Memory B cell (primary cell): Measurements from ENCODE around the gene CST4.
"Not testable (repeated sequence)": the region's sequence is repeated elsewhere in the genome, so short reads cannot be mapped to it uniquely, and the experiment has no call there.

Source experiments
- ATAC-seq: fragments of 150-1000 bp; cut with Tn5 transposase; 2 replicates; pipeline ENCODE4 v1.10.0; 2021; ENCODE audit warnings: low read depth, mild to moderate bottlenecking, moderate library complexity
- DNase-seq, 2 donors: peaks; one replicate each; pipeline ENCODE4 v3.0.0; 2022; ENCODE audit warnings: low spot score in 2 of 2
- H3K27ac Mint-ChIP-seq: one replicate; pipeline ENCODE4 v1.8.0; 2022; ENCODE audit warnings: mild to moderate bottlenecking, moderate library complexity, mixed read lengths
- H3K27me3 Mint-ChIP-seq: one replicate; pipeline ENCODE4 v1.8.0; 2022; ENCODE audit warnings: mixed read lengths
- H3K36me3 Mint-ChIP-seq: one replicate; pipeline ENCODE4 v1.8.0; 2022; ENCODE audit warnings: mild to moderate bottlenecking, mixed read lengths
- H3K4me1 Mint-ChIP-seq: one replicate; pipeline ENCODE4 v1.8.0; 2022; ENCODE audit warnings: mixed read lengths
- H3K4me3 Mint-ChIP-seq: one replicate; pipeline ENCODE4 v1.8.0; 2022; ENCODE audit warnings: mild to moderate bottlenecking, moderate library complexity, mixed read lengths
- H3K9me3 Mint-ChIP-seq: one replicate; pipeline ENCODE4 v1.8.0; 2022; ENCODE audit warnings: mixed read lengths

Gene CST4

DNA sequence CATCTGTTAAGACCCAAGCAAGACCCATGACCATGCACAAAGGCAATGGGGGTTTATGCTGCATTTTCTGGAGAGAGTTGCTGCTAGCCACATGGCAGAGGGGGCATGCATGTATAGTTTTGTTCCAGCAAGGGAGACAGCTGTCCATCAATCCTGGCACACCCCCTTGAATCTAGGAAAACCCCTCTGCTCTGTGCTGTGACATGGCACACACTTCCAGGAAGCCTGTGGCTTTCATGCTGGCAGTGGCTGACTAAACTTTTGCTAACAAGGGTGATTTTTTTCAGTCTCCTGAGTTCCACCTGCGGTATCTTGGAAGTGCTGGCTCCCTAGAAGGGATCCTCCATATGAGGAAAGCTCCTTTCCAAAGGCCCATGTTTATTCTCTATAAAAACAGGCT lies 9.1 kb upstream of the CST4 start:
- H3K9me3 Mint-ChIP-seq, result peaks cover 2% of the 10 kb centered on the region
- H3K27me3 Mint-ChIP-seq, result no peaks in the 10 kb centered on the region
- no peak overlapping the region for H3K27ac Mint-ChIP-seq
- no peak overlapping the region for H3K4me3 Mint-ChIP-seq
- no peaks in the 10 kb centered on the region for H3K4me1 Mint-ChIP-seq
- ATAC-seq, result no peak
- H3K36me3 Mint-ChIP-seq, result no peaks in the 10 kb centered on the region
- DNase-seq, result no peak

DNA sequence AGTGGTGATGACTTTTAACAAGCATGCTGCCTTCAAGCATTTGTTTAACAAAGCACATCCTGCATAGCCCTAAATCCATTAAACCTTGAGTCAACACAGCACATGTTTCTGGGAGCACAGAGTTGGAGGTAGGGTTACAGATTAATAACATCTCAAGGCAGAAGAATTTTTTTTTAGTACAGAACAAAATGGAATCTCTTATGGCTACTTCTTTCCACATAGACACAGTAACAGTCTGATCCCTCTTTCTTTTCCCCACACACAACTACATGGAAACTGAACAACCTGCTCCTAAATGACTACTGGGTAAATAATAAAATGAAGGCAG lies 6.2 kb upstream of the CST4 start:
- H3K4me1 Mint-ChIP-seq, ATAC-seq, H3K27ac Mint-ChIP-seq, H3K27me3 Mint-ChIP-seq, H3K9me3 Mint-ChIP-seq, DNase-seq, H3K4me3 Mint-ChIP-seq, H3K36me3 Mint-ChIP-seq: not testable (repeated sequence)

DNA sequence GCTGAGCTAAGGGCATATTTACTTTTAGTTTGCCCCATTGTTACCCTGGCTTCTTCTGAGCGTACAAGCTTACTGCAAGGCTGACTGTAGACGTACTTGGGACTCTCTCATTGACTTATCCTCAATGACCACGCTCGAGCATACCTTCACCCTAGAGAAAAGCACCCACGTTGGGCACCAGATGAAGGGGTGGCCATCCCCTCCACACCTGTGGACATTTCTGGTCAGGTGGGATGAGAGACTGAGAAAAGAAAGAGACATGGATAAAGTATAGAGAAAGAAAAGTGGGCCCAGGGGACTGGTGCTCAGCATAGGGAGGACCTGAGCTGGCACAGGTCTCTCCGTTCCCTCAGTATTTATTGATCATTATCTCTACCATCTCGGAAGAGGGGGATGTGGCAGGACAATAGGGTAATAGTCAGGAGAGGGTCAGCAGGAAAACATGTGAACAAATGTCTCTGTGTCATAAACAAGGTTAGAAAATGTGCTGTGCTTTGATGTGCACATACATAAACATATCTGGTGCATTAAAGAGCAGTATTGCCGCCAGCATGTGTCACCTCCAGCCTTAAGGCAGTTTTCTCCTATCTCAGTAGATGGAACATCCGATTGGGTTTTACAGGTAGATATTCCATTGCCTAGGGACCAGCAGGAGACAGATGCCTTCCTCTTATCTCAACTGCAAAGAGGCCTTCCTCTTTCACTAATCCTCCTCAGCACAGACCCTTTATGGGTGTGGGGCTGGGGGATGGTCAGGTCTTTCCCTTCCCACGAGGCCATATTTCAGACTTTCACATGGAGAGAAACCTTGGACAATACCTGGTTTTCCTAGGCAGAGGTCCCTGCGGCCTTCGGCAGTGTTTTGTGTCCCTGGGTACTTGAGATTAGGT lies 5.6 kb upstream of the CST4 start:
- H3K9me3 Mint-ChIP-seq, DNase-seq, H3K27me3 Mint-ChIP-seq, ATAC-seq, H3K4me1 Mint-ChIP-seq, H3K27ac Mint-ChIP-seq, H3K4me3 Mint-ChIP-seq, H3K36me3 Mint-ChIP-seq: not testable (repeated sequence)

DNA sequence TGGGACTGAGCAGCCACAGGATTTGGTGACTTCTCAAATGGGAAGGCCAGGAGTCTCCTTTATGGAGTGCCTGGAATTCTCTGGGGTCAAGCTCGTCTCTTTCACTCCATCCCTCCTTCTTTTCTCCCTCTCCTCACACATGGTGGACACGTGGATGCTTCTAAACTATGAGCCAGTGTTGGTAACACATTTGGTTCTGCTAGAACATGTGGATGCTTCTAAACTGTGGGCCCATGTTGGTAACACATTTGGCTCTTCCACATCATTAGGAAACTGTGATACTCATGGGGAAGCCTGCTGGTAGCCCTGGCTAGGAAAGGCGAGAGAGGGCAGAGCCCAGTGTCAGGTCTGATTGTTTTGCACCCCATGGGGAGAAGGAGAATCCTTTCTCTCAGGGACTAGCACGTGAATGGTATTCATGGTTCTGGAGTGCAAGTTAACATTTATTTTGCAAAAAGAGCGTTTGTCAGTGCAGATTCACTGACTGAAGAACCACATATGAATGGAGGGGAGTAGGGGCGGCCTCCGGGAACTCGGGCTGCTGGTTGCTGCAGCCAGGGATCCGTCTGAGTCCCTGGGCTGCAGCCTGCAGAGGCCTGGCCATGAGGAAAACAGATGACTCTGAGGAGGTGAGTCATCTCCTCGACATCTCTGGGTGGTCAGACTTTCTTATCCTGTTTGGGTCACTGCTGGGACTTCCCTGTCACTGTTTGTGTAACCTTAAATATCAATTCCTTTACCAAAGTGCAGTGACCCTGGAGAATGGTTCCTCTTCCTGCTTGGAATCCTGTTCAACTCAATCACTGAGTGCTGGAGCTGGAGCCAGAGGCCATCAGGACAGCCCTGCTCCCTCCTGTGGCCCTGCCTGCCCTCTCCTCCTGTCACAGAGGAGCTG lies 4.1 kb upstream of the CST4 start:
- H3K4me3 Mint-ChIP-seq, H3K4me1 Mint-ChIP-seq, H3K27ac Mint-ChIP-seq, DNase-seq, H3K9me3 Mint-ChIP-seq, H3K36me3 Mint-ChIP-seq, H3K27me3 Mint-ChIP-seq, ATAC-seq: not testable (repeated sequence)

DNA sequence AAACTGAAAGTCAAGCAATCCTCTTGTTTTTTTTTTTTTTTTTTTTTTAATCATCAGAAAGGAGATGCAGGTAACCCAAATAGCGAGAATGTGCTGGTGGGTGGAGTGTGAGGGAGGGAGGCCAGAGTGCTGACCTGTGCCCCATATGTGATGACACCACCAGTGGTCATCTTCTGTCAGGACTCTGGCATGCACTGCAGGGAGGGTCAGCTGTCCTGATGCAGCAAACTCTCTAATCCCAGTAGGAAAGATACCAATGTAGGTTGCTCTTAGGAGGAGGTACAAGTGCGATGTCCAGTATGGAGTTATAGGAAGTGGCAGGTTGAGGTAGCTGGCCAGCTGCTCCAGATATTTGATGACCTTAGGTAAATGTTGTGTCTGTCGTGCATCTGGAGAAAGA lies 2.8 kb upstream of the CST4 start:
- ATAC-seq, result no peak
- Mint-ChIP-seq H3K27me3 (peaks cover 2% of the 10 kb centered on the region), H3K27ac (no peak overlapping the region), H3K9me3 (no peaks in the 10 kb centered on the region), H3K4me3 (no peak overlapping the region), H3K36me3 (no peaks in the 10 kb centered on the region), H3K4me1 (no peaks in the 10 kb centered on the region)
- DNase-seq, result no peak

DNA sequence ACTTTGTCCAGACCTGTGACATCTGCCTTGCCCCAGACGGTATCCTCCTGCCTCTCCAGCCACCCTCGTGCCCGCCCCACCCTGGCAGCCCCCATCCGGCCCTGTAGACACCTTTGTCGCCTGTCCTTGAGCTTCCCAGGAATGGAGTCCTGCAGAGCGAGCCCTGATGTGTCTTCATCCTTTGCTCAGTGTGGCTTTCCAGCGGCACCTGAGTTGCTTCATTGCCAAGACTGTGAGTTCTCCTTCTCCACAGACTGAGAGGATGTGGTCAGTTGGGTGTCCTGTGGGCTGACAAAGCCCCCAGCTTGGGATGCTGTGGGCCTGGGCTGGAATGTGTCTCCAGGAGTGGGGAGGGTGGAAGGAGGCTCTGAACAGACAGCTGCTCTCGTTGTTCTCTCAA lies 1.7 kb upstream of the CST4 start:
- no peak for DNase-seq
- H3K27me3 Mint-ChIP-seq, result peaks cover 3% of the 10 kb centered on the region
- H3K9me3 Mint-ChIP-seq, result no peaks in the 10 kb centered on the region
- no peak overlapping the region for H3K27ac Mint-ChIP-seq
- H3K36me3 Mint-ChIP-seq, result no peaks in the 10 kb centered on the region
- H3K4me1 Mint-ChIP-seq, result no peaks in the 10 kb centered on the region
- ATAC-seq, result no peak
- H3K4me3 Mint-ChIP-seq, result no peak overlapping the region

DNA sequence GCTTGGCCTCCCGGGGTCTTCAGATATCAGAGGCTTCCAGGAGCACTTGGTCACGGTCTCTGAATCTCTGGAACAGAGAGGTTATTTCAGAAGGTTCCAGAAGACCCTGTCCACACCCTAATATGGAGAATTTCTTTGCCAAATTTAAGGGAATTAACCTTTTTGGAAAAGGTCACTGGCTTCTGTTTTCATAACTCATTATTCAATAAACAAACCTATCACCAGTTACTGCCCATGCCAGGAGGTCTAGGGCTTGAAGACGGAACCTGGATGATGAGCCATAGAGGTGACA lies 507 bp upstream of the CST4 start:
- Mint-ChIP-seq H3K27ac (no peak overlapping the region), H3K4me1 (no peaks in the 10 kb centered on the region)
- ATAC-seq, result no peak

DNA sequence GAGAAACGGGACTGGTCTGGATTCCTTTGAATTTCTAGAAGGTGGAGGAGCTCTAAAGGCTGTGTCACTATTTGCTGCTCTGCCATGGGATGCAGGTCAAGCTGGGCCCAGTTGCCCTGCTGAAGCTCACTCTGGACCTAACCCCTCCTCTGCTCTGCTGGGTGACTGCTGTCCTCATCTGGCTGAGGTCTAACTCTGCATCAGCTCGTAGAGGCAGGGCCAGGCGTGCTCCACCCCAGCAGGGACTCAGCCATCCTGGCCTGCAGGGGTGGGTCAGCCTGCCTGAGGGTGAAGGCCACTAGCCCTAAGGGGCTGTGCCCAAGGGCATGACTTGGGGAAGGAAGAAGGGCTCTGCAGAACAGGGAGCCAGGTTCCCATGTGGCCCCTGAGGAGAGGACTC lies 852 bp downstream of the CST4 start:
- Mint-ChIP-seq H3K4me1 (no peaks in the 10 kb centered on the region), H3K9me3 (no peaks in the 10 kb centered on the region), H3K27ac (no peak overlapping the region), H3K27me3 (peaks cover 7% of the 10 kb centered on the region), H3K36me3 (no peaks in the 10 kb centered on the region), H3K4me3 (no peak overlapping the region)
- ATAC-seq (no peak), DNase-seq (no peak)

More for the DNA sequence above, 507 bp upstream of the CST4 start:
- H3K9me3 Mint-ChIP-seq, result no peaks in the 10 kb centered on the region
- no peaks in the 10 kb centered on the region for H3K36me3 Mint-ChIP-seq
- H3K27me3 Mint-ChIP-seq, result peaks cover 7% of the 10 kb centered on the region
- no peak overlapping the region for H3K4me3 Mint-ChIP-seq
- no peak for DNase-seq

DNA sequence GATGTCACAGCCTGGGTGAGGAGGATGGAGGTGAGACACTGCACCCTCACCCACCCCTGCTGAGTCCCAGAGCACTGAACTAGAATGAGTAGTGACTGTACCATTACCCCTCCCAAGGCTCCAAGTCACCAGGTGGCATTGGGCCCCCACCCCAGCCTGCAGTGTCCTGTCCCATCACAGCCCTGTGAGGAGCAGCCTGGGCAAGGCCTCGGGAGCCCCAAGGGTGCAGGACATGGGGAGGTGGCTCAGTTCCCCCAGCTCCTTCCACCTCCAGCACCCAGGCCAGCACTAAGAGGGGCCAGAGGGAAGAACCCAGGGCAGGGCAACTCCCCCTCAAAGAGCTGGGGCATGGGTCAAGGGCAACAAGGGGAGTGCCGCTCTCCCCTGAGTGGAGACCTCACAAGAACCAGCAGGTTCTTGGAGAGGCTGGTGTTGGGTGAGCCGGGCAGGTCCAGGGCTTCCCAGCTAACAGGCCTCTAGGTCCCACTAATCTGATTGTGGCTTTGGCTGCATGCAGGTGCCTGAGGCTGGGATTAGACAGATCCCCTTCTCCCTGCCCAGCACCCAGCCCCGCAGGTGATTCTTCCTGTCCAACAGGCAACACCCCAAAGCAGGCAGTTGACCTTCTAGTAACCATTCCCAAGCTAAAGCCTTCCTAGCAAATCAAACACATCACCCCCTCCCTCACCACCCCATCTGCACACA lies 2.6 kb downstream of the CST4 start:
- H3K4me1 Mint-ChIP-seq, result no peaks in the 10 kb centered on the region
- H3K27ac Mint-ChIP-seq, result no peak overlapping the region
- H3K36me3 Mint-ChIP-seq, result no peaks in the 10 kb centered on the region
- H3K9me3 Mint-ChIP-seq, result no peaks in the 10 kb centered on the region
- DNase-seq (no peak), ATAC-seq (no peak)
- H3K27me3 Mint-ChIP-seq, result peaks cover 7% of the 10 kb centered on the region
- H3K4me3 Mint-ChIP-seq, result no peak overlapping the region

DNA sequence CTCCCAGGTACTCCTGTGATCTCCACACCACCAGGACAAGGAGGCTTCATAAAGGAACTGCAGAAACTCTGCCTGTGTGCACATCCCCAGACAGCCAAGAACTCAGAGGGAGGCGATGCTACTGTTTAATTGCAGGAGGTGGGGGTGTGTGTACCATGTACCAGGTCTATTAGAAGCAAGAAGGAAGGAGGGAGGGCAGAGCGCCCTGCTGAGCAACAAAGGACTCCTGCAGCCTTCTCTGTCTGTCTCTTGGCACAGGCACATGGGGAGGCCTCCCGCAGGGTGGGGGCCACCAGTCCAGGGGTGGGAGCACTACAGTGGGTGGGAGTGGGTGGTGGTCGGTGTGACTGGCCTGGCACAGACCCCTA lies 3.3 kb downstream of the CST4 start:
- H3K27me3 Mint-ChIP-seq, ATAC-seq, DNase-seq, H3K4me1 Mint-ChIP-seq, H3K27ac Mint-ChIP-seq, H3K9me3 Mint-ChIP-seq, H3K36me3 Mint-ChIP-seq, H3K4me3 Mint-ChIP-seq: not testable (repeated sequence)

DNA sequence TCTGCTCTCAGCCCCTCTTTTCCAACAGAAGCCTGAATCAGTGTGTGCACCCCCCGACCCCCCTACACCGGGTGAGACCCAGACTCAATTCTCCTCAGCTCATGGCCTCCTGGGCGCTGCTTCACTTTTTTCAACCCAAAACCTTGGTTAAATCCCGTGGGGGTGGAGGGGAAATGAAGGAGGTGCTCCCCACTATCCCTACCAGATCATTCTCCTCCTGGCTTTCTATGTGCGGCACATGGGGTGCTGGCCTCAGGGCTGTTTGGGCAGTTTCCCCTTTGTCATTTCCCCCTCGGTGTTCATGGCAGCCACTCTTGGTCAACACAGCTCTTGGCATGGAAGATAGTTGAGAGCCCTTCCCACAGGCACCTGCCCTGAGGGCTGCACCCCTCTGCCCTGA lies 4.6 kb downstream of the CST4 start:
- Mint-ChIP-seq H3K4me1 (no peaks in the 10 kb centered on the region), H3K27me3 (peaks cover 7% of the 10 kb centered on the region), H3K27ac (no peak overlapping the region), H3K4me3 (no peak overlapping the region), H3K36me3 (no peaks in the 10 kb centered on the region), H3K9me3 (no peaks in the 10 kb centered on the region)
- ATAC-seq, result no peak
- no peak for DNase-seq

DNA sequence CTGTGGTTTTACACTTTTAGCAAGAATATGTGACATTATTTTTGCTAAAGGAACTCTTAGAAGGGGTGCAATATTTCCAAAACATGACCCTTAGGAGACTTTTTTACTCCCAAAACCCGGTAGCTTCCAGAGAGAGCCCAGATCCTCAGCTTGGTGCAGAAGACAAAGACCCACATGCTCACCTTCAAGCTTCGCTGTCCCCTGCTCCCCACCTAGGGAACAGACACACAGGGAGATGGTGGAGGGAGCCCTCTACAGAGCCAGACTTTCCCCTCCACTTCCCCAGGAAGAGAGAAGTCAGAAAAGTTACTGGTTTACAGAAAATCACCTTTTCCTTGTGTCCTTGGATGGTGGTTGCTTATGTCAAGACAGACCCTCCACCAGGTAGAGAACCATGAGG lies 5.0 kb downstream of the CST4 start:
- no peaks in the 10 kb centered on the region for H3K9me3 Mint-ChIP-seq
- no peak overlapping the region for H3K4me3 Mint-ChIP-seq
- peaks cover 10% of the 10 kb centered on the region for H3K27me3 Mint-ChIP-seq
- H3K27ac Mint-ChIP-seq, result no peak overlapping the region
- DNase-seq, result no peak
- no peak for ATAC-seq
- no peaks in the 10 kb centered on the region for H3K4me1 Mint-ChIP-seq
- H3K36me3 Mint-ChIP-seq, result no peaks in the 10 kb centered on the region

DNA sequence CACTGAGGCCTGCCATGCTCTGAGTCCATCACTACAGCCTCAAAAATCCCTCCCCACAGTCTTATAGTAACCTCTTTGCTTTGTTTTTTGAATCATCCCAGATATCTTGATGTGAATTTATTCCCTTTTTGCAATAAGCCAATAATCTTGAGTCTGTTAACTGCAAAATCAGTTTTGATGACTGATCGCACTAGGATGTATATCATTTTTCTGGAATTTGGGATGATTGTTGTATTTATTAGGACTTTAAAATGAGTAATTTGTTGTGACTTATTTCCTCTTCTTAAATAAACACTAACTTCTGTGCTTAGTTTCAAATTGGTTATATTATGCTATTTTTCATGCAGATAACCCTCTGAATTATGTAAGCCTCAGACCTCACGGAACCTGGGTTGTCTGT lies 5.6 kb downstream of the CST4 start:
- Mint-ChIP-seq H3K27ac (no peak overlapping the region), H3K27me3 (peaks cover 10% of the 10 kb centered on the region), H3K9me3 (no peaks in the 10 kb centered on the region), H3K4me1 (no peaks in the 10 kb centered on the region), H3K36me3 (no peaks in the 10 kb centered on the region), H3K4me3 (no peak overlapping the region)
- no peak for DNase-seq
- ATAC-seq, result no peak

DNA sequence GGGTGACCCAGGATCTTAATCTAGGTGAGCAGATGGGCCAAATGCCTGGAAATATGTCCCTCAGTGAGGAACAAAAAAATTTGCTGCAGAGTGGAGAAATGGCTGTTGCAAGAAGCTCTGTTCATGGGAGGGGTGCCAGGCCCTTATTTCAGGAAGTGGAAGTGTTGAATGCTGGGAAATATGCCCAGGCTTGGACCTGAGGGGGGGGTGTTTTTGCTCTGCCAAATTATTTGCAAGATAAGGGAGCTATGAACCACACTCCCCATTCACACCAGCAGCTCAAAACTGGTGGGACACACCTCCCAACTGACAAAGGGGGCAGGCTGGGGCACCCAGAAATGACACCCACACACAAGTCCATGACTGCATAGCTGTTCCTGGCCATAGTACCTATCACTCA lies 8.7 kb downstream of the CST4 start:
- H3K27me3 Mint-ChIP-seq, result peaks cover 3% of the 10 kb centered on the region
- no peaks in the 10 kb centered on the region for H3K36me3 Mint-ChIP-seq
- no peak overlapping the region for H3K27ac Mint-ChIP-seq
- DNase-seq (no peak), ATAC-seq (no peak)
- H3K4me3 Mint-ChIP-seq, result no peak overlapping the region
- no peaks in the 10 kb centered on the region for H3K9me3 Mint-ChIP-seq
- H3K4me1 Mint-ChIP-seq, result no peaks in the 10 kb centered on the region
